Measurements from ENCODE around the gene WFIKKN2.

WFIKKN2 gene

DNA sequence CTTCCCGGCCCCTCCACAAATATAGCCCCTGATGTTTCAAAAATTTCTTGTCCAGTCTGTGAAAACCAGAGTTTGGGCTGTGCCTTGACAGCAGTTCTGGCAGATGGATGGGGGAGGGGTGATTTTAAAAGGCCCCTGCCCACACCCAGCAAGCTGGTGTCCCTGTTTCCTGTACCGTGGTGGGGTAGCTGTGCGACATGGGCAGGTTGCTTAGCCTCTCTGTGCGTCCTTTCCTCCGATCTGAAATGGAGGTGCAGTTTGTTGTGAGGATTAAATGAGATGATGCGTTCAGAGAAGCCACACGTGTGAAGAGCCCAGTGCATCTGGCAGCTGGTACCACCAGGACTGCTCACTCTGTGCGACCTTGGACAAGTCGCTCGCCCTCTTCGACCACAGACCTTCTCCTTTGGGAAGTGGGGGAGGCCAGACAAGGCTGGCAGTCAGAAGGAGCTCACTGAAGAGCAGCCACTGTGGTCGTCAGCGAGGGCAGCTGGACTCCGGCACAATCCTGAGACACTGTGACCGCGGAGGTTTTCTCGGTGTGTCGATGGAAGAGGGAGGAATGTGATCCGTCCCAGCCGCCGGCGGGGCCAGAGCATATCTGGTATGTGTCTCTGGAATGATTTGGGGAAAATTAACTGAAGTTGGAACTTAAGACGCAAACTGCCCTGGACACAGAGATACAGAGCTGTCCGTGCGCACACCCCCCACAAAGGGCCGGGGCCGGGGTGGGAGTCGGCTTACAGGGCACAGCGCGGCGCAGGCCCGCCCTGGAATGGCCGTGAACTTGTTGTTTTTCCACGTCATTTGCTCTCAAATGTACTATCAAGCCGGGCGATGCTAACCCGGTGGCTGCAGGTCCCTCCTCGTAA is 721 bp upstream of the WFIKKN2 start:
- DNase-seq (ENCODE audit: low read depth, low spot score), result no peak

DNA sequence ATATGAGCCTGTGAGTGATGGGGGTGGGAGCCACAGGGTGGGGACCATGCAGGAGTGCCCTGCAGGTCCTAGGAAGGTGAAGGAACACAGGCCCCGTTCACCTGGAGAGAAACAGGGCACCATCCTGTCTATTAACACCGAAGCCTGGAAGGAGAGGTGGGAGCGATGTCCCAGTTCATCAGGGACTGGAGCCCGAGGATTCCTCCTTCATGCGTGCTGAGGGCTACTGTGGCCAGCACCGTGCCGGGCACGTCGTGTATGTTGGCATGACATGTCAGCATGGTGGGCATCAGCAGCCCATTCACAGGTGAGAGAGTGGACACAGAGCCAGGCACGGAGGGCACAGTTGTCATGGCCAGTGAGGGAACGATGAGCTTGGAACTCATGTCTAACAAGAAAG is 1.4 kb downstream of the WFIKKN2 start:
- DNase-seq (ENCODE audit: low read depth, low spot score), result no peak

DNA sequence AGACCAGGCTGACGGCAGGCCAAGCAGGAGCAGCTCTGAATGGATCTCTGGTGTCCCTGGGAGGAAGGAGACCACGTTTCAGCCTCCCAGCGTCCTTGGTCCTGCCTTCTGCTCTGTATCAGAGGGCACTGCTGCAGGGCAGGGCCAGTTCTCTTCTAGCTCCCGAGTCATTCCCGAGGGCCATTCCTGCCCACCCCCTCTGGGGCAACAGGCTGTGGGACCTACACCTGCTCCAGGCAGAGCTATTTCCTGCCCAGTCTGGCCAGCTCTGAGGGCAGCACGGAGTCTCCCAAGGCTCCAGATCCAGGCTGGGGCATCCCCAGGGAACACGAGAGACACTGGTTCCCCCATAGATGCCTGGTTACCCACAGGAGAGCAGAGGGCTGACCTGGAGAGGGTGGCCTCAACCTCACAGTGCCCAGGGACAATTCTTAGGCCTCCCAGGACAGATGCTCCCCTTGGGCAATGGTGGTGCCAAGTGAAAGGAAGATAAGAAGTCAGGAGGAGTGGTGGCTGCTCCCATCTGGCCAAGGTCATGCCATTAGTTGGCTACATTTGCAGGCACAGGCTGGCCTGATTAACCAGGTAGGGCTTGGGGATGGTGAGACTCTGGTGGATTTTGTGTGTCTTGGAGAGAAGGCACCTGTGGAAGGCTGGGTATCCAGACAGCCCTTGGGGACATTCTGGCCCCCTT is 2.0 kb downstream of the WFIKKN2 start:
- DNase-seq (ENCODE audit: low read depth, low spot score), result no peak

DNA sequence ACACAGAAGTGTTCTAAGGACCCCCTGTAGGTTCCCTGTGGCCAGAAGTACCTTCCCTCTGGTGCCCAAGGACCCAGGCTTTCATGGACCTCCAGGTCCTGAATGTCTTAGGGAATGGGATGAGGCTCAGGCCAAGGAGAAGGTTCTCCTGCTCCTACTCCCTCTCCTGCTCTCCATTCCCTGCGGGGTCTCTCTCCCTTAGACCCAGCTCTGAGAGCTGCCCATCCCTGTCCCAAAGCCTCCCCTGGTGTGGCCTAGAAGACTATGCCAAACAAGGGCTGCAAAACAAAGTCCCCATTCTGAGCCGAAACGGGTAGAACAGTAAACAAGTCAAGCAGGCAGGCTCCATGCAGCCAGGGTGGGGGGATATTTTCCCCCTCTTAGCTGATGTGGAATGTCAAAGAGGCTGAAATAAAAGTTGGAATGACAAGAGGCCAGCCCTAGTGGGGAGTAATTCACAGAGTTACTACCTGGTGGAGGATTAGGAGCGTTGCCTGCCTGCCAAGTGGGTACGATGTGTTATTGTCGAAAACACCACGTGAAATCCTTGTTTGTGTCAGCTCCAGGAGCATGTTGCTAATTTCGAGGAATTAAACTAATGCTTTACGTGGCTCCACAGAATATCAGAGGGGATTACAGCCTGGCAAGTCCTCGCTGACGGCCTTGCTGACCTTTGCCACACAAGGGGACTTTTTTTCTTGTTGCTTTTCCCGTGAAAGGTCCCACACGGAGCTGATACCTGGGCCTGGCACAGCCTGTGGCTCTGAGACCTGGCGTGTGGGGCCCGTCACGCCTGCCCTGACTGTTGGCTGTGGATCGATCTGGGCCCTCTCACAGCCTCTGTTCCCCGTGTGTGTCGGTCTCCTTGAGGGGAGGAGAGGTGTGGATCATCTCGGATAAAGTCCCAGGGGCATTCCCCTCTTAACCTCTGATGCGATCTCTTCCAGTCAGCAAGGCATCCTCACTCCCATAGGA is 2.9 kb downstream of the WFIKKN2 start:
- DNase-seq (ENCODE audit: low read depth, low spot score), result no peak

DNA sequence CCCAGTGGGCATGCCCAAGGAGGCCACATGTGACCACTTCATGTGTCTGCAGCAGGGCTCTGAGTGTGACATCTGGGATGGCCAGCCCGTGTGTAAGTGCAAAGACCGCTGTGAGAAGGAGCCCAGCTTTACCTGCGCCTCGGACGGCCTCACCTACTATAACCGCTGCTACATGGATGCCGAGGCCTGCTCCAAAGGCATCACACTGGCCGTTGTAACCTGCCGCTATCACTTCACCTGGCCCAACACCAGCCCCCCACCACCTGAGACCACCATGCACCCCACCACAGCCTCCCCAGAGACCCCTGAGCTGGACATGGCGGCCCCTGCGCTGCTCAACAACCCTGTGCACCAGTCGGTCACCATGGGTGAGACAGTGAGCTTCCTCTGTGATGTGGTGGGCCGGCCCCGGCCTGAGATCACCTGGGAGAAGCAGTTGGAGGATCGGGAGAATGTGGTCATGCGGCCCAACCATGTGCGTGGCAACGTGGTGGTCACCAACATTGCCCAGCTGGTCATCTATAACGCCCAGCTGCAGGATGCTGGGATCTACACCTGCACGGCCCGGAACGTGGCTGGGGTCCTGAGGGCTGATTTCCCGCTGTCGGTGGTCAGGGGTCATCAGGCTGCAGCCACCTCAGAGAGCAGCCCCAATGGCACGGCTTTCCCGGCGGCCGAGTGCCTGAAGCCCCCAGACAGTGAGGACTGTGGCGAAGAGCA is 4.4 kb downstream of the WFIKKN2 start:
- no peak for DNase-seq (ENCODE audit: low read depth, low spot score)

DNA sequence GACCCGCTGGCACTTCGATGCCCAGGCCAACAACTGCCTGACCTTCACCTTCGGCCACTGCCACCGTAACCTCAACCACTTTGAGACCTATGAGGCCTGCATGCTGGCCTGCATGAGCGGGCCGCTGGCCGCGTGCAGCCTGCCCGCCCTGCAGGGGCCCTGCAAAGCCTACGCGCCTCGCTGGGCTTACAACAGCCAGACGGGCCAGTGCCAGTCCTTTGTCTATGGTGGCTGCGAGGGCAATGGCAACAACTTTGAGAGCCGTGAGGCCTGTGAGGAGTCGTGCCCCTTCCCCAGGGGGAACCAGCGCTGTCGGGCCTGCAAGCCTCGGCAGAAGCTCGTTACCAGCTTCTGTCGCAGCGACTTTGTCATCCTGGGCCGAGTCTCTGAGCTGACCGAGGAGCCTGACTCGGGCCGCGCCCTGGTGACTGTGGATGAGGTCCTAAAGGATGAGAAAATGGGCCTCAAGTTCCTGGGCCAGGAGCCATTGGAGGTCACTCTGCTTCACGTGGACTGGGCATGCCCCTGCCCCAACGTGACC is 5.0 kb downstream of the WFIKKN2 start:
- DNase-seq (ENCODE audit: low read depth, low spot score), result no peak

DNA sequence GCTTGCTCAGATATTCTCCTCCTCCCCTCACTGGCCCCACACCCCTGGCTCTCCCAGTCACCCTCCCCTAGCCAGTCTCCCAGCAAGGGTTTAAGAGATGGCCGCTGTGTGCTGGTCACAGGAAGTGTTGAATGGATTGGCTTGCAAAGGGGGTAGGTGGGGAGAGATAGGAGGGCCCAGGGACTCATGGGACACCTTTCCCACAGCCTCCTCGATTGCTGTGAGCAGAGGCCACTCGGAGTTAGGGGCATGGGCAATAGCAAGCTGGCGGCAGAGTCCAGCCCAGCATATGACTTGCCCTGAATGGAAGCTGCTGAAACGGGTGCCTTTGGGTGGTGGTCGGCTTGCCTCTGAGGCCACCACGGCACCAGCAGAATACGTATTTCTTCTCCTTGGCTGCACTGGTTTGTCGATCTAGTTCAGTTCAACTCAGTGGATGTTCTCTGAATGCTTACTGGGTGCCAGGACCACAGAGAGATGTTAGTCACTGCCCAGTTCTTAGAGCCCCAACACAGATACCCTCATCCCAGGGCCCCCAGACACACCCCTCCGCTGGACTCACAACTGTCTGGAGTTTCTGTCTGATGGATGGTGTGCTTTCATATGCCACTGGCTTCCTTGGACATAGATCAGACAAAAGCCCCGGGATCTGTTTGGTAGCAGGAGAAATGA is 6.0 kb downstream of the WFIKKN2 start:
- DNase-seq (ENCODE audit: low read depth, low spot score), result no peak

DNA sequence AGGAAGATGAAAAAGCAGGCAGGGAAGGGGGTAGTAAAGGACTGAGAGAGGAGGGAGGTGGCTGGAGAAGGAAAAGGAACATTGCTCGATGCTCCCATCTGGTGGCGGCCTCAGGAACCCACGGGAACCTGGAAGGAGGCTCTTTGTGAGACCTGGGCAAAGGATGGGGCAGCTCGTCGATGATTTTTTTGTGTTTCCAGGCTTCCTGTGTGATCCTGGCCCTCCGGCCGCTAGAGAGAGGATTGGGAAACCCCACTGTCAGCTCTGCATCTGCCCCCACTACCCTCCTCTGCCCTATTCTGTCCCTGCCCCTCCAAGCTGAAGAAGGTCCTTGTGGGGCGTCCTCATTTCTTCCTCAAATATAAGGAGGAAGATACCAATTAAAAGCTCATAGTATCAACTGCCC is 6.6 kb downstream of the WFIKKN2 start:
- no peak for DNase-seq (ENCODE audit: low read depth, low spot score)

DNA sequence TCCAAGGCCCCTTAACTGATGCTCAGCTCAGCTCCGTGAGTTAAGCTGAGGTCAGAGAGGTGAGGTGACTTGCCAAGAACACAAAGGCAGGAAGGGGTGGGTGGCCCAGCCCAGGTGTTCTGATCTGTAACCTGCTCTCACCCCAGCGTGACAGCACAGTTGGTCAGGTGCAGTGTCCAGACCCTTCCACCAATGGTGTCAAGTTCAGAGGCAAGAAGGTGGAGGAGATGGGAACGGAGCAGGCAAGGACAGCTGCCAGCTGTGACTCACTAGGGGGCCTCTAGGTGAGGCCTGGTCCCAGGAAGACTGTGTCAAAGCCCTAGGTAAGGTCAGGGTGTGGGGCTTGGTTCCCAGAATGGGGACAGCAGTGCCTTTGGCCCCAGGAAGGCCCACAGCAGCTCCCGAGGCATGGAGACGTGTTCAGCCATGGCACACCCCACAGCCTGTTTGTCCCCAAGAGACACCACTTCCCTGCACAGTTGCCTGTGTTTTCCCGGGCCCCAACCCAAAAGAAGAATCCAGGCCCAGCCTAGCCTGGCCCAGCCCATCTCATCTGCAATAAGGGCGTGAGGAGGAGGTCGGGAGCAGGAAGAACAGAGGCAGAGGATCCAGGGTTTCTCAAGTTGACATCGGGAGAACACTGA is 7.2 kb downstream of the WFIKKN2 start:
- DNase-seq (ENCODE audit: low read depth, low spot score), result no peak

DNA sequence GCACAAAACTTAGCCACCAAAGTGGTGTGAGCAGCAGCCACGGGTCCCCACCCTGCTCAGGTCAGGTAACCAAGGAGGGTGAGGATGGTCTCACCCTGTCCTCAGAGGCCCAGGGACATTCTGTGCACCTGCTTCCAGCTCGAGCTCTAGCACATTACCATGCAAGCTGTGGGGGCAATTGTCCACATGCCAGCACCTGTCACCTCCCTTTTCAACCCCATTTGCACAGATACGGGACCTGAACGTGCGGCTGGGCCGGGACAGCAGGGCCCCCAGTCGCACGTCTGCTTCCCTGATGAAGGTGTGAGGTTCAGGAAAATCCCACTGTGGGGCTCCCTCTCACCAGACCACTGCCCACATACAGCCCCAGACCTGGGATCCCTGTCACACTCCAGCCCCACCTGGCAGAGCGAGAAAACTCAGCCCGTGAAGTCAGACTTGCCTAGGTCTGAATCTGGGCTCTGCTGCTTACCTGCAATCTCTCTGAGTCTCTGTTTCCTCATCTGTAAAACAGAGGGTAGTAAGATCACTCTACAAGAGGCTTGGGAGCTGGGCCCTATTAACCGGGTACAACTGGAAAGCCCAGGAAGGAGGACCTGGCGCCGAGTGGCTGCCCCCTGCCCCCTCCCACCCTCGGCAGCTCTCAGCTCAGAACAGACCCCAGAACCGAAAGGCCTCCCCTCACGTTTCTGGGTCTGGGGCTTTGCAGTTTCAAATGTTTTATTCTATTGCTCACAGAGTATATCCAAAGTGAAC is 7.9 kb downstream of the WFIKKN2 start:
- DNase-seq (ENCODE audit: low read depth, low spot score), result no peak

DNA sequence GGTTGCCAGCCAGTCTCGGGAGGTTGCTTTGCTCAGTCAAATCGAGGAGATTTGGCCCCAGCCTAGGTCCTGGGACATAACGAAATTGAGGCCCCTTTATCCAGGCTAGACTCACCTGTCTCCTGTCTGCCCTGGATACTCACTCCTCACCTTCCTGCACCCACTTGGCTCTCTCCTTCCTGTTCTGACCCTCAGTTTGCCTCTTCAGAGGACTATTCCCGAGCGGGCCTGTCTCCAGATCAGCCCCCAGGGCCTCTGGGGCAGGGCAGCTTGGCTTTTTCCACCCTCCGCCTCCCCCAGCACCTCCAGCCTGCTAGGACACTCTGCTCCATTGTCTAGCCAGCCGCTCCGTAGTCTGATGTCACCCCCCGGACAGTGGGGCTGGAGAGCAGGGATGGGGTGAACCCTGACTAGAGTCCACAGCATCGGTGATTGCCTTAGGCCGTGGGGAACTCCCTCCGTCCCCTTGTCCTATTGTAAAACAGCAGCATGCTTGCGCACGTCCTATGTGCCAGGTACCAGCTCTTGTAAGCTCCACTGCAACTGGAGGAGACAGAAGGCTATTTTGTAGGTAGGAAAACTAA is 8.8 kb downstream of the WFIKKN2 start:
- DNase-seq (ENCODE audit: low read depth, low spot score), result no peak

DNA sequence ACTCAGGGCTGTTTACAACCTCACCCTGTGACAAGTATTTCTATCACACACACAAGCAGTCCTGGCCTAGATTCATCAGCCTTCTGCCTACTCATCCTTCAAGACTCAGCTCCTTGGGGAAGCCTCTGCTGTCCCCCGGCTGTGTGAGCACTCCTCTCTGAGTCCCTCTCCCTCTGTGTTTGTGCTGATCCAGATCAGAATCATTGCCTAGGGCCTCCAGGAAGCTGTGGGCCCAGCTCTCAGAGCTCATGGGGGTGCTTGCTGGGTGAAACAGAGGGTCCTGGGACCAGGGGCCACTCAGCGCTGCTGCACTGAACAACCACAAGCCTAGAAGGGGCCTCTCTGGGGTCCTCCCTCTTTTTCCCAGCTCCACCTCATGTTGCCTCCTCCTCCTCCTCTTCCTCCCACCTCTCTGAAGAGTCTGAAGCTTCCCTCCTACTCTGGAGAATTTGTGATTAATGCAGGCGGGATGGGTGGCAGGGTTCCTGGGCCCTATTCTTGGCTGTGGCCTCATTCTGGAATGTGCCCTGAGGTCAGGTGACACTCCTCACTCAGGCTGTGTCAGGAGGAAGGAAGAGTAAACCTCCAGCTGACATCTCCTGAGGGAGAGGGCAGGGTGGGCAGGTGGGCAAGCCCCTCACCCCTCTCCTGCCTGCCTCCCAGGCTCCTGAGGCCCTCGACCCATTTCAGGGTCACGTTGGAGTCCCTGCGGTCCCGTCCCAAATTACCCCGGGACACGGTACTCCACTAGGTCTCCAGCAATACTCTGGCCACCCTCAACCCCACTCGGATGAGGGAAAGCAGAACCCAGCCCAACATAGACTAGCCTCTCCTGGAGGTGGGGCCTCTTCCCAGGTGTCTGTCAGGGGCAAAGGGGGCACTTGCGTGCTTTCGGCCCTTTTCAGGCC is 10.1 kb downstream of the WFIKKN2 start:
- DNase-seq (ENCODE audit: low read depth, low spot score), result no peak

DNA sequence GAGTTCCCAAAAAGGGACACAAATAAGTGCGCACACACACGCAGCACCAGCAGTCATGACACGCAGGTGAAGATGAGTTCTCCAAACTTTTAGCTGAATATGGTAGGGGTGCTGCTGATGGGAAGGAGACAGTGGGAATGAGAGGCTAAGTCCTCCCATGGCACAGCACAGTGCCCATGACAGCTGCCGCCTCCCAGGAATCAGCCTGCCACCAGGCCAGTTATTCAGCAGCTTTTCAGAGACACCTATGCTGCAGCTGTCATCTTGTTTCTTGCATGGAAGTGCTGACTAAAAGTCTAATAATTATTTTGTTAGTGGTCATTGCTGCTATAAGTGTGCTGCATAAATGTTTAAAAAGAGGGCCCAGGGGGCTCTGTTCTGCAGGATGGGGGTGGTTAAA is 12.2 kb downstream of the WFIKKN2 start:
- DNase-seq (ENCODE audit: low read depth, low spot score), result no peak

DNA sequence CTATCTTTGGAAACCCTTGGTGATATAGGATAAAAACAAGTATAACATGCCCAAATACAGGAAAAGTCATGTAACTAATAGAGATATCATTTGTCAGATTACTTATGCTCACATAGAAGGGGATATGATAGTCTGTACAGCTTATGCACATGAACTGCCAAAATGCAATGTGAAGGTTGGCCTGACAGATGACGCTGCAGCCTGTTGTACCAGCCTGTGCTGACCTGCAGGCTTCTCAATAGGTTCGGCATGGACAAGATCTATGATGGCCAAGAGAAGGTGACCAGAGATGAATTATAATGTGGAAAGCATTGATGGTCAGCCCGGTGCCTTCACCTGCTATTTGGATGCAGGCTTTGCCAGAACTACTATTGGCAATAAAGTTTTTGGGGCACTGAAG is 12.7 kb downstream of the WFIKKN2 start:
- no peak for DNase-seq (ENCODE audit: low read depth, low spot score)

DNA sequence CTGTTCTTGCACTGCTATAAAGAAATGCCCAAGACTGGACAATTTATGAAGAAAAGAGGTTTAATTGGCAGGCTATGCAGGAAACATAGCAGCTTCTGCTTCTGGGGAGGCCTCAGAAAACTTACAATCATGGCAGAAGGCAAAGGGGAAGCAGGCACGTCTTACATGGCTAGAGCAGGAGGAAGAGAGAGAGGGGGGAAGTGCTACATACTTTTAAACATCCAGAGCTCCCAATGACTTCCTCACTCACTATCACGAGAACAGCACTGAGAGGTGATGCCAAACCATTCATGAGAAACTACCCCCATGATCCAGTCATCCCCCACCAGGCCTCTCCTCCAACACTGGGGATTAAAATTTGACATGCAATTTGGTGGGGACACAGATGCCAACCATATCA is 13.3 kb downstream of the WFIKKN2 start:
- DNase-seq (ENCODE audit: low read depth, low spot score), result no peak

DNA sequence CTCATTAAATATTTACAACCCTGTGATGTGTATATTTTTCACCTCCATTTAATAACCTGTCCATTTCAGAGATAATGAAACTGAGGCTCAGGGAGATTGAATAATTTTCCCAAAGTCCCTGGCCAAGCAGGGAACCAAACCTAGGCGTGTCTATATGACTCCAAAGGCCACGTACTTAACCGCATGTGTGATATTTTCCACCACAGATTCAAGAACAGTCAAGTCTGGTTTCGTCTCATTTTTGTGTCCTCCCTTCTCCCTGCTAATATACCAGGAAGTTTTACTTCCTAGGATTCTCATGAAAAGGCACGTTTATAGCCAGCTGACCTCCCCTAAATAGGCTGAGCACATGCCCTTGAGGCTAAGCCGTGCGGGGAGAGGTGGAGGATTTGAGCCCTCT is 15.3 kb downstream of the WFIKKN2 start:
- no peak for DNase-seq (ENCODE audit: low read depth, low spot score)

DNA sequence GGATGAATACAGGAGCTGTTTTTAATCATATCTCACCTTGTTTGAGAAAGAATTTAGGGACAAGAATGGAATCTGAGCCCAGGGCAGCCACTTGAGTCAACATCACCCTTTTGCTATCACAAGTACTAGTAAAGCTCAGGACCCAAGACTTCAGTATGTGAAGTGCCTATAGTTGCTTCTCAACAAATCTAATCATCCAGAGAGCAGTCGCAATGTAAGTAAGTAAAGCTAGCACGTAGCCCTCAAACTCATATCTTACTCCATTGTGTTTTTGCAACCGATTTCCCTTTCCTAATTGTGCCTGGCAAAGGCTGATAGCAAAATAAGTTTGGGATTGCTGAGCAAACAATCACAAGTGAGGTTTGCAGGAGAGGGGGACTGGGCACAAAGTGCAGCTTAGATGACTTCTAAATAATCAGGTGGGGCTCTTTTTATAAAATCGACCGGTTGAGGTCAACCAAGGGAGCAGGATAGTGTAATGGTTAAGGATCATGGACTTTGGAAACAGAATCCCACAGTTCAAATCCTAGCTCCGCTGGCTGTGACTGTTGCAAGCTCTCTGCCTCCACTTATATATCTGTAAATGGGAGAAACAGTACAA is 17.7 kb downstream of the WFIKKN2 start:
- DNase-seq (ENCODE audit: low read depth, low spot score), result no peak
